Activated CD4-positive, CD25-positive, alpha-beta regulatory T cell treated with anti-CD3 and anti-CD28 coated beads, Interleukin-2, amount 50 U/mL, for 72 hours (primary cell): ENCODE results near the gene FUT6.
"Not testable (repeated sequence)": the region's sequence is repeated elsewhere in the genome, so short reads cannot be mapped to it uniquely, and the experiment has no call there.

Experiments used
- DNase-seq: peaks from one replicate; pipeline ENCODE4 v3.0.0; 2021

The FUT6 gene

DNA sequence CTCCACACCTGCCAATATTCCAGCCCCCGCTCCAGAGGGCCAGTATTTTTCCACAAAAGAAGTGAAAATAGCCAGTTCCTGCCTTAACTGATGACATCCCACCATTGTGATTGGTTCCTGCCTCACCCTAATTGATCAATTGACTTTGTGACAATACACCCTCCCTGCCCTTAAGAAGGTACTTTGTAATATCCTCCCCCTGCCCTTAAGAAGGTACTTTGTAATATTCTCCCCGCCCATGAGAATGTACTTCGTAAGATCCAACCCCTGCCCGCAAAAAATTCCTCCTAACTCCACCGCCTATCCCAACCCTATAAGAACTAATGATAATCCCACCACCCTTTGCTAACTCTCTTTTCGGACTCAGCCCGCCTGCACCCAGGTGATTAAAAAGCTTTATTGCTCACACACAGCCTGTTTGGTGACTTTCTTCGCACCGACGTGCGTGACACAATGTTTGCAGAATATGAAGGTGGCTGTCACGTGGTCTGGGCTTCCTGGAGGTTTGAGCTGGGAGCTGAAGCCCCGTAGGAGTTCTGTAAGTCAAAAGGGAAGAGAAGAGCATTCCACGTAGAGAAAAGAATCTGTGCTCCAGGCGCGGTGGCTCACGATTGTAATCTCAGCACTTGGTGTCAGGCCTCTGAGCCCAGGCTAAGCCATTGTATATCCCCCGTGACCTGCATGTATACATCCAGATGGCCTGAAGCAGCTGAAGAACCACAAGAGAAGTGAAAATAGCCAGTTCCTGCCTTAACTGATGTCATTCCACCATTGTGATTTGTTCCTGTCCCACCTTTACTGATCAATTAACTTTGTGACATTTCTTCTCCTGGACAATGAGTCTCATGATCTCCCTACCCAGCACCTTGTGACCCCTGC, 17.9 kb upstream of the FUT6 start:
- DNase-seq = no peak

DNA sequence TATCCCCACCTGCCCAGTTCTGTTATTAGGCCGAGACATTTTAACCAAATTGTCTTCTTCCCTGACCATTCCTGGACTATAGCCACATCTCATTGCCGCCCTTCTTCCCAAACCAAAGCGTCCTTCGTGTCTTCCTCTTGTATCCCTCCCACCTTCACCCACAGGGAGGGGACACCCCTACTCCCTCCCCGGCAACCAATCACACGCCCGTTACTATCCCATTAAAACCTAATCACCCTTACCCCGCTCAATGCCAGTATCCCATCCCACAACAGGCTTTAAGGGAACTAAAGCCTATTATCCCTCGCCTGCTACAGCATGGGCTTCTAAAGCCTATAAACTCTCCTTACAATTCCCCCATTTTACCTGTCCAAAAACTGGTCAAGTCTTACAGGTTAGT, 15.6 kb upstream of the FUT6 start:
- not testable (repeated sequence) for DNase-seq

DNA sequence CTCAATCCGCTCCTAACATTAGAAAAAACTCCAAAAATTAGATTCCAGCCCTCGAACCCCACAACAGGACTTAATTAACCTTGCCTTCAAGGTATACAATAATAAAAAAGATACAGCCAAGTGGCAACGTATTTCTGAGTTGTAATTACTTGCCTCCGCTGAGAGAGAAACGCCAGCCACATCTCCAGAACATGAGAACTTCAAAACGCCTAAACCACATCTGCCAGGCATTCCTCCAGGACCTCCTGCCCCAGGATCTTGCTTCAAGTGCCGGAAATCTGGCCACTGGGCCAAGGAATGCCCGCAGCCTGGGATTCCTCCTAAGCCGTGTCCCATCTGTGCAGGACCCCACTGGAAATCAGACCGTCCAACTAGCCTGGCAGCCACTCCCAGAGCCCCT, 14.6 kb upstream of the FUT6 start:
- not testable (repeated sequence) for DNase-seq

GRCh38 chr19:5851302-5851701, 11.8 kb upstream of the FUT6 start, which contains the start of gene FUT3:
TSS of gene FUT3 (minus strand) at chr19:5851449.
- no peak for DNase-seq

DNA sequence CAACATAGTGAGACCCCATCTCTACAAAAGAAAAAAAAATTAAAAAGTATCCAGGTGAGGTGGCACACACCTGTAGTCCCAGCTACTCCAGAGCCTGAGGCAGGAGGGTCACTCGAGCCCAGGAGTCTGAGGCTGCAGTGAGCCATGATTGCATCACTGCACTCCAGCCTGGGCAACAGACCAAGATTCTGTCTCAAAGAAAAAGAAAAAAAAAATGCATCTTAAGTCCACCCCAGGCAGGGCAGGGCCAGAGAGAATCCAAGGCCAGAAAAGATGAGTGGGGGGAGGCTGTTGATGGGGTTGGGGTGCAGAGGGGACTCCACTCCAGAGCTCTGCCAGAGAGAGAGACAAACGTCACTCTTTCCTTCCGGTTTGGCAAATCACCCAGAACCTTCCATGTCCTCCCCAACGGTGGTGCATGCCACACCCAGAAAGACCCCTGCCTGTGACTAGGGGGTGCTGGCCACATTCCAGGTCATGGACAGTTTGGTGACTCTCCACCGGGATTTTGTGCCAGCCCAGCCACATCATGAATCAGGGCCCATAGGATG, 11.3 kb upstream of the FUT6 start:
- DNase-seq = no peak

DNA sequence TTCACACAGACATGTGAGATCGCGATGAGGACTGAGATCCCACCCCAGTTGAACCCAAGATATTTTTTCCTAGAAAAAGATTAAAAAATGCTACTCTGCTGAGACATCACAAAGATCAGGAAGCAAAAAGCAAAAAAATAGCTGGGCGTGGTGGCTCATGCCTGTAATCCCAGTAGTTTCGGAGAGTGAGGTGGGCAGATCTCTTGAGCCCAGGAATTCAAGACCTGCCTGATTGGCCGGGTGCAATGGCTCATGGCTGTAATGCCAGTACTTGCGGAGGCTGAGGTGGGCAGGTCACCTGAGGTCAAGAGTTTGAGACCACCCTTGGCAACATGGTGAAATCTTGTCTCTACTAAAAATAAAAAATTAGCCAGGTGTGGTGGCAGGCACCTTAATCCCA, 10.7 kb upstream of the FUT6 start:
- DNase-seq = no peak

DNA sequence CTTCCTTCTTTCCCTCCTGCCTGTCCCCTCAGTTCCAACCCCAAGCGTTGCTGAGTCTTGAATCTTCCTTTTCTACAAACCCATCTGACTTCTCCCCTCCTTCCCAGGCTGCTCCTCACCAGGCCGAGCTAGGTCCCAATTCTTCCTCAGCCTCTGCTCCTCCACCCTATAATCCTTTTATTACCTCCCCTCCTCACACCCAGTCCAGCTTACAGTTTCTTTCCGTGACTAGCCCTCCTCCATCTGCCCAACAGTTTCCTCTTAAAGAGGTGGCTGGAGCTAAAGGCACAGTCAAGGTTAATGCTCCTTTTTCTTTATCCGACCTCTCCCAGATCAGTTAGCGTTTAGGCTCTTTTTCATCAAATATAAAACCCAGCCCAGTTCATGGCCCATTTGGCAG, 9.1 kb upstream of the FUT6 start:
- DNase-seq = not testable (repeated sequence)

DNA sequence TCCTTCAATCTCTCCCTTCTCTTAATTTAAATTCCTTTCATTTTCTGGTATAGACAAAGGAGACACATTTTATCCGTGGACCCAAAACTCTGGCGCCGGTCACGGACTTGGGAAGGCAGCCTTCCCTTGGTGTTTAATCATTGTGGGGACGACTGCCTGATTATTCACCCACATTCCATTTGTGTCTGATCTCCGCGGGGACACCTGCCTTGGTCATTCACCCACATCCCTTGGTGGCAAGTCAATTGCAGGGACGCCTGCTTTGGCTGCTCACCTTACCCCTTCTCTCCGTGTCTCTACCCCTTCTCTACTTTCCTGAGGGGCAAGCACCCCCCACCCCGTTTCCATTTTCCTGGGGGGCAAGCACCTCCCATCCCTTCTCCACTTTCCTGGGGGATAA, 8.3 kb upstream of the FUT6 start:
- not testable (repeated sequence) for DNase-seq

DNA sequence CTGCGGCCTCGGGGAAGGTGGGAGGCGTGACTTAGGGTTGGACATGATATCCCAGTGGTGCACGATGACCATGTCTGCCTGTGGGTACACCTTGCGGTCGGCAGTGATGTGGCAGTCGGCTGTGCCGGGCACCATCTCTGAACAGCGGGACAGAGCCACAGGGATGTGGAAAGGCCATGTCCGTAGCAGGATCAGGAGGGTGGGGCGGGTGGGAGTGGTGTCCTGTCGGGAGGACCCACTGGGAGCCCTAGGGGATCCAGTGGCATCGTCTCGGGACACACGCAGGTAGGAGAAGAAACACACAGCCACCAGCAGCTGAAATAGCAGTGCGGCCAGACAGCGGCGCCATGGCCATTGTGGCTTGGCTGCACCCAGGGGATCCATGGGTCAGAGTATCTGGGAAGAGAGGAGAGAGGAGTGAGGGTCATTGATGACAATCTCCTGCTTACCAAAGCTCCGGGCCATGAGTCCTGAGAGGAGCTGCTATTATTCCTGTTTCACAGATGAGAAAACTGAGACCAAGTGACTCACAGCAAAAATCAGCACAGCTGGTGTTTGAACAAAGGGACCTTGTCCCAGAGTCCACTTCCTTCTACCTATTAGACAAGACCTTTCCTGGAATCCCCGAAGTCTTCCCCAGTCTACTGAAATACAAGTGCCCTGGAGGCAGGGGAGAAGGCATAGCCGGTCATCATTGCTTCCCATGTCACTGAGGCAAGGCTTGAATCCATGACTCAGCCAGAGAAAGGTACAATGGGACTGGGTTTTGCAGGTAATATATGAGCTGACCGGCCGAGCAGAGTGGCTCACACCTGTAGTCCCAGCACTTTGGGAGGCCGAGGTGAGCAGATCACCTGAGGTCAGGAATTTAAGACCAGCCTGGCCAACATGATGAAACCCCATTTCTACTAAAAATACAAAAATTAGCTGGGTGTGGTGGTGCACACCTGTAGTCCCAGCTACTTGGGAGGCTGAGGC, 5.2 kb upstream of the FUT6 start:
- no peak for DNase-seq

- DNase-seq = no peak
Measured at GRCh38 chr19:5843295-5843927, 3.9 kb upstream of the FUT6 start.

GRCh38 chr19:5841735-5842111, 2.2 kb upstream of the FUT6 start:
- DNase-seq = not testable (repeated sequence)

GRCh38 chr19:5838353-5839064, 993 bp downstream of the FUT6 start:
- DNase-seq = no peak

DNA sequence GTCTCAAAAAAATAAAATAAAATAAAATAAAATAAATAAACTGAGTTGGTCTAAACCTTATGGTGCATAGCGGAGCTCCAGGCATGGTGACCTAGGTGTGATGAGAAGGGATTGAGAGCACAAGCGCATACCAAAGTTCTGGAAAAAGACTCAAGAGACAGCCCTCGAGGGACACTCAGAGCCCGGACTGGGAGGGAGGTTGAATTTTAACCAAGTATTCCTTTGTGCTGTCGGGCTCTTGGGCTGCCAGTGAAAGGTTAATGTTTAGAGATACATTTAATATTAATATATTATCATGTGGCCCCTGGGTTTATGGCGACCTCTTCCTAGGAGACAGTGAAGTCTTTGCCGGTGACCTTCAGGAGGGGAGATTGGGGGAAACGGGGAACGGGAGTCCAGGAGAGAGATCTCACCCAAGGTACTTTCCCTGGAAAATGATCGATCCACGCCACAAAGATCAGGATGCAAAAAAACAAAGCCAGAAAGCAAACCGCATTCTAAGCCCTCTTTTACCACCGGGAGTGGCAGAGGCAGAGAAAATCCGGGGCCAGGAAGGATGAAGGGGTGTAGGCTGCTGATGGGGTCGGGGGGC, 1.6 kb downstream of the FUT6 start:
- no peak for DNase-seq

GRCh38 chr19:5832527-5833216, 6.8 kb downstream of the FUT6 start:
- no peak for DNase-seq

GRCh38 chr19:5832061-5832460, 7.4 kb downstream of the FUT6 start:
- no peak for DNase-seq

- DNase-seq = no peak
Measured at GRCh38 chr19:5831159-5831558, 8.3 kb downstream of the FUT6 start.

GRCh38 chr19:5829567-5830310, 9.8 kb downstream of the FUT6 start:
- no peak for DNase-seq

- DNase-seq = peak; percentile 36
Measured at GRCh38 chr19:5828661-5829566, 10.6 kb downstream of the FUT6 start.
